Fibroblast of upper back skin (primary cell): ENCODE results near the gene SNPH.

Experiments used
- DNase-seq: peaks from one replicate; pipeline ENCODE4 v3.0.0-alpha.2; 2013

The SNPH gene

GRCh38 chr20:1325173-1326030 is 59.3 kb downstream of the SNPH start:
- DNase-seq = peak; percentile 97

- no peak for DNase-seq
These were observed 60.2 kb downstream of the SNPH start for GRCh38 chr20:1326031-1326930.

- DNase-seq = peak; percentile 51
These were observed 61.2 kb downstream of the SNPH start for GRCh38 chr20:1327241-1327653.

- no peak for DNase-seq
These were observed 62.0 kb downstream of the SNPH start for GRCh38 chr20:1327827-1328679.

GRCh38 chr20:1328680-1329330 is 62.7 kb downstream of the SNPH start, which contains the start of gene SDCBP2:
Gene SDCBP2 (minus strand): TSS chr20:1329139. CDS start chr20:1320416, 8,723 bp downstream.
- no peak for DNase-seq

- DNase-seq = no peak
These were observed 64.2 kb downstream of the SNPH start for GRCh38 chr20:1330075-1330830.

GRCh38 chr20:1331101-1331500 is 65.0 kb downstream of the SNPH start:
- DNase-seq = no peak

- no peak for DNase-seq
These were observed 65.8 kb downstream of the SNPH start for GRCh38 chr20:1331801-1332453.

- DNase-seq = no peak
These were observed 66.7 kb downstream of the SNPH start for GRCh38 chr20:1332749-1333300.

- DNase-seq = no peak
These were observed 67.6 kb downstream of the SNPH start for GRCh38 chr20:1333462-1334369.

- DNase-seq = no peak
These were observed 68.3 kb downstream of the SNPH start for GRCh38 chr20:1334370-1334731.

GRCh38 chr20:1334761-1335160 is 68.7 kb downstream of the SNPH start:
- DNase-seq = no peak

GRCh38 chr20:1335961-1336698 is 70.0 kb downstream of the SNPH start:
- DNase-seq = no peak

GRCh38 chr20:1336699-1337367 is 70.7 kb downstream of the SNPH start:
- DNase-seq = no peak

GRCh38 chr20:1337441-1337840 is 71.3 kb downstream of the SNPH start:
- DNase-seq = no peak

- no peak for DNase-seq
These were observed 72.0 kb downstream of the SNPH start for GRCh38 chr20:1338096-1338495.

- DNase-seq = no peak
These were observed 72.7 kb downstream of the SNPH start for GRCh38 chr20:1338801-1339200.
